Thyroid gland (tissue), 4 donors: ENCODE results near the gene TAF10. TPM values are rescaled to one million over a fixed set of nuclear protein-coding genes. Genes with fewer than 3 reads are reported as not detected.

ENCODE experiments used
- DNase-seq, 2 donors: peaks; one replicate each; pipeline ENCODE4 v3.0.0-alpha.2; 2019
- H3K27ac ChIP-seq, 3 donors: fragments of 200-600 bp; sonication (generic); 1 replicate in 2 of 3; 2 replicates in 1 of 3; pipeline ENCODE4 v1.5.1; 2016 to 2019; ENCODE audit warnings: mild to moderate bottlenecking in 1 of 3, moderate library complexity in 1 of 3
- H3K27me3 ChIP-seq: fragments of 200-600 bp; sonication (generic); one replicate; pipeline ENCODE4 v1.5.1; 2019
- H3K36me3 ChIP-seq, 2 donors: fragments of 200-600 bp; sonication (generic); one replicate each; pipeline ENCODE4 v1.5.1; 2016 to 2019
- H3K4me1 ChIP-seq, 2 donors: fragments of 200-600 bp; sonication (generic); one replicate each; pipeline ENCODE4 v1.5.1; 2017 to 2019
- H3K4me3 ChIP-seq, 3 donors: fragments of 200-600 bp; sonication (generic); replicated peaks in 1 of 3; 1 replicate in 2 of 3; 2 replicates in 1 of 3; pipeline ENCODE4 v1.5.1; 2016; ENCODE audit warnings: mild to moderate bottlenecking in 1 of 3
- H3K9me3 ChIP-seq: fragments of 200-600 bp; sonication (generic); one replicate; pipeline ENCODE4 v1.5.1; 2017
- POLR2A ChIP-seq, 2 donors: fragments of 450-650 bp; IDR thresholded peaks; one replicate each; pipeline ENCODE4 v1.6.1; 2017; ENCODE audit warnings: antibody characterized with exemption in 2 of 2, mild to moderate bottlenecking in 2 of 2, moderate library complexity in 1 of 2
- WGBS, 2 donors: methylation state at CpG; one replicate each; pipeline ENCODE4 v1.1.5; 2017; 5-methylcytosine and 5-hydroxymethylcytosine counted together
- intact Hi-C: fragments of 100-400 bp; cut with DNase I; formaldehyde crosslinking; loops from one replicate; pipeline ENCODE4 v1.15.1; 2023
- total RNA-seq, 4 donors: library from RNA; depleted of rRNA; stranded (reverse); fragments of >200 nt; gene quantifications; one replicate each; pipeline ENCODE4 v1.2.3, GENCODE V29; 2016
- TF ChIP-seq, protein P1 (sequence below), 6 experiments: fragments of 200-600 bp in 3 of 6; fragments of 450-650 bp in 3 of 6; sonication (generic) in 3 of 6; IDR thresholded peaks; one replicate each; pipeline ENCODE4 v1.5.1; 2016 to 2019; ENCODE audit warnings: antibody characterized with exemption in 6 of 6, mild to moderate bottlenecking in 2 of 6, inconsistent platforms in 1 of 6, moderate library complexity in 1 of 6

The TAF10 gene
- total RNA-seq, 4 donors from 2014 or later = 96.6 to 113 (median 108) TPM

DNA sequence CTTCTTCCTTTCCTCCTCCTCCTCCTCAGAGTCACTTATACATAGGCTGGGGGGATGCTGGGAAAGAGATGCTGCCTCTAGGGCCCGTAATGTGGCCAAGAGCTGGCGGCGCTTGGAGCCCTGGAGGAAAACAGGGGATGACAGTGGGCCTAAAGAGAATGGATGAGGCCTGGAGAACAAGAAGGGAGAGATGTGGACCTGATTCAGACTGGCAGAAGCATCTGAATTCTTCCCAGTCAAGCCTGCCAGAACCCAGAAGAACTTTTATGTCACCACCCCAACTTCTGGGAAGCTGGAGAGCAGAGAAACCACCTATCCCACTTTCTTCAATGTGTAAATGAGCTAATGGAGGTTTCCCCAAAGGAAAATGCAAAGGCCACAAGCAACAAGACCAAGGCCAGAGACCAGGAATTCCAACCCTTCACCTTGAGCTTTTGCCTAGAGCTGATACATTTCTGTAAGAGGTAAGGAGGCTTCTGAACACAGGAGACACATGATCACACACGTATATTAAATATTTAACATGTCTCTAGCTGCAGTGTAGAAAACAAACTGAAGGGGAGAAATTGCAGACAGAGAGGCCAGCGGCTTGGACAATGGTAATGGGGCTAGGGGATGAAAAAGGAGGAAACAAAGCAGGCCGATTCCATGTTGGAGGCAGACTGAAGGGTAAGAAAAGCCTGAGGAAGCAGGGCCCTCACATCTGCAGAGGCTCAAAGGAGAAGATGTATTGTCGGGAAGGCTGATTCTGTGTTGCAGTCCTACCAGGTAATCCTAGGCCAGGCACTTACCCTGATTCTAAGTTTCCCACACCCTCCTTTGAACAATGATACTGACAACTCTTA, 9.7 kb downstream of the TAF10 start:
- intact Hi-C loops = loop anchor here (5.0 kb wide), 1 partner anchor 80 kb away; the partner anchor contains the start of gene MRPL17
- WGBS, 2 donors = 54 to 61% methylated on average over 7 of the region's 7 CpGs
- Histone ChIP-seq H3K36me3 (peaks cover 27 to 29% of the 10 kb centered on the region in 2 donors), H3K4me1 (peaks cover 32 to 41% of the 10 kb centered on the region in 2 donors), H3K4me3 (peak overlapping the region; percentile 37 to 91 (median 89)), H3K27me3 (no peaks in the 10 kb centered on the region), H3K27ac (peak overlapping the region in 2 of 3 donors; percentile 91 to 92), H3K9me3 (no peaks in the 10 kb centered on the region)
- TF ChIP-seq, protein P1, sequence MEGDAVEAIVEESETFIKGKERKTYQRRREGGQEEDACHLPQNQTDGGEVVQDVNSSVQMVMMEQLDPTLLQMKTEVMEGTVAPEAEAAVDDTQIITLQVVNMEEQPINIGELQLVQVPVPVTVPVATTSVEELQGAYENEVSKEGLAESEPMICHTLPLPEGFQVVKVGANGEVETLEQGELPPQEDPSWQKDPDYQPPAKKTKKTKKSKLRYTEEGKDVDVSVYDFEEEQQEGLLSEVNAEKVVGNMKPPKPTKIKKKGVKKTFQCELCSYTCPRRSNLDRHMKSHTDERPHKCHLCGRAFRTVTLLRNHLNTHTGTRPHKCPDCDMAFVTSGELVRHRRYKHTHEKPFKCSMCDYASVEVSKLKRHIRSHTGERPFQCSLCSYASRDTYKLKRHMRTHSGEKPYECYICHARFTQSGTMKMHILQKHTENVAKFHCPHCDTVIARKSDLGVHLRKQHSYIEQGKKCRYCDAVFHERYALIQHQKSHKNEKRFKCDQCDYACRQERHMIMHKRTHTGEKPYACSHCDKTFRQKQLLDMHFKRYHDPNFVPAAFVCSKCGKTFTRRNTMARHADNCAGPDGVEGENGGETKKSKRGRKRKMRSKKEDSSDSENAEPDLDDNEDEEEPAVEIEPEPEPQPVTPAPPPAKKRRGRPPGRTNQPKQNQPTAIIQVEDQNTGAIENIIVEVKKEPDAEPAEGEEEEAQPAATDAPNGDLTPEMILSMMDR (IDR thresholded peaks at IDR 0.05) = no peak
- TF ChIP-seq POLR2A (IDR thresholded peaks at IDR 0.05) = no peak
- no peak for DNase-seq

DNA sequence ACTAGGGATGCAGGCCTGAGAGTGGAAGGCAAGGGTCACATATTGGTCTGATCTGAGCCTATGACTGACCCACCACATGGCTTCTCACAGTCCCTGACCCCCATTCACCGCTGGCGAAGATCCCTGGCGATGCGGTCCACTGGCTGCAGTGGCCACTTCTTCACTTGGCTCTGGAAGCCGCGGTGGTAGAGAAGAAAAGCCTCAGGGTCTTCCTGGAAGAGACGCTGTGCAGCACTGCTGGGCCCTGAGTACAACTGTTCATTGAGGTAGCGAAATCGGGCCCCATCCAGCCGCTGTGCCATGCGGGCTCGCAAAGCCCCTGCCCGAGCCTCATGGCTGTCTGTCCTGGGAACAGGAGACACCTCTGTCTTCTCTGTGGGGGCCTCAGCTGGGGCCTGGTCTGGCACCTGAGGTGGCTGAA, 11.0 kb downstream of the TAF10 start:
- intact Hi-C loops = loop anchor here (5.0 kb wide), 1 partner anchor 81 kb away; the partner anchor contains the start of gene MRPL17
- no peak overlapping the region for H3K27ac ChIP-seq
- WGBS, 2 donors = 99% methylated on average over 13 of the region's 13 CpGs

DNA sequence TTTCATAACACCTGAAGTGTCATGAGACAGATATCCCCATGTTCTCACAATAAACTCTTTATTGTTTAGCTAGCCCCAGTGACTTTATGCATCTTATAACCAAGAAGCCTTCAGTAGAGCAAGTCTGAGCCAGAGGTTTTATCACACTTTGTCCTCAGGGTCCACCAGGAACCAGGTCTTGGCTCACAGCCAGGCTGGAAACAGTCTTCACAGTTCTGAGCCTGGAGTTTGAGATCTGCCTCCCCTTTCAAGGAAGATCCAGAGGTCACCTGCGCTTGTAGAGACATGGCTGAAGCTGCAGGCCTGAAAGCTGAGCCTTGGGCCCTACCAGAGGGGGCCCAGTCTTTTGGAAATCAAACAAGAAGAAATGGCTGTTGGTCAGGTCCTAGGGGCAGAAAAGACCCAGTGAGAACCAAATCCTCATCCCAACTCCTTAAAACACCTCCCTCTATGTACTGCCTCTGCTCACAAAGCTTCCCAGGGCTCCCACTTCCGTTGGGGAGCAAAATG, 12.1 kb downstream of the TAF10 start:
- TF ChIP-seq POLR2A (IDR thresholded peaks at IDR 0.05) = no peak
- TF ChIP-seq, protein P1 (IDR thresholded peaks at IDR 0.05) = no peak
- WGBS, 2 donors = 97 to 100% methylated on average over 2 of the region's 2 CpGs
- Histone ChIP-seq H3K27ac (no peak overlapping the region), H3K4me1 (peaks cover 24 to 32% of the 10 kb centered on the region in 2 donors), H3K9me3 (no peaks in the 10 kb centered on the region), H3K36me3 (peaks cover 27 to 29% of the 10 kb centered on the region in 2 donors), H3K27me3 (no peaks in the 10 kb centered on the region), H3K4me3 (no peak overlapping the region)
- DNase-seq = no peak
- intact Hi-C loops = loop anchor here (5.0 kb wide), 1 partner anchor 82 kb away; the partner anchor contains the start of gene MRPL17

More for the DNA sequence above, 11.0 kb downstream of the TAF10 start:
- peaks cover 27 to 29% of the 10 kb centered on the region in 2 donors for H3K36me3 ChIP-seq
- no peak overlapping the region for H3K4me3 ChIP-seq
- peaks cover 32 to 41% of the 10 kb centered on the region in 2 donors for H3K4me1 ChIP-seq
- TF ChIP-seq, protein P1 (IDR thresholded peaks at IDR 0.05) = no peak
- TF ChIP-seq POLR2A (IDR thresholded peaks at IDR 0.05) = no peak
- no peaks in the 10 kb centered on the region for H3K9me3 ChIP-seq
- H3K27me3 ChIP-seq = no peaks in the 10 kb centered on the region
- no peak for DNase-seq

DNA sequence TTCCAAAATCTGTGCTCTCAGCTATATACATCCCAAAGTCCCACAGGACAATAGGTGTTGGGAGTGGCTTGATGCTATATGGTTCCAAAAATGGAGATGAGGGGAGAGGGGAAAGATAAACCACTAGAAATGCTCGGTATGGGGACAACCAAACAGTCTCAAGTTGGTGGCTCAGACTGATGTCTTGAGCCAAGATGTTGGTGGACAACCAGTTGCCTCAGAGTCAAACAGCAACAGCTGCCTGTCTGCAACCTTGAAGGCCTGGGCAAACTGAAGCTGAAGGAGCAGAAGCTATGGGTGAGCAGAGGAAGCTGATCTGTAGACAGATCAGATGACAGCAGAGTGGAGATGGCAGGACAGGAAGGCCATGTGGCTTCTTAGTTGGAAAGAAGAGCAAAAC, 12.6 kb downstream of the TAF10 start:
- peaks cover 19 to 29% of the 10 kb centered on the region in 2 donors for H3K4me1 ChIP-seq

More for the DNA sequence above, 12.6 kb downstream of the TAF10 start:
- intact Hi-C loops = no loop called here
- no peak for TF ChIP-seq POLR2A (IDR thresholded peaks at IDR 0.05)
- TF ChIP-seq, protein P1 (IDR thresholded peaks at IDR 0.05) = no peak
- WGBS, 2 donors = 85 to 96% methylated on average over 1 of the region's 1 CpG
- Histone ChIP-seq H3K27ac (no peak overlapping the region), H3K36me3 (peaks cover 27 to 29% of the 10 kb centered on the region in 2 donors), H3K4me3 (no peak overlapping the region), H3K9me3 (no peaks in the 10 kb centered on the region), H3K27me3 (no peaks in the 10 kb centered on the region)
- DNase-seq = no peak
